ENCODE results near the gene DLG3.

The DLG3 gene

GRCh38 chrX:70411475-70411874 is 33.2 kb upstream of the DLG3 start:
- no peaks in the 10 kb centered on the region for H3K27me3 ChIP-seq (replicated peaks; ENCODE audit: control insufficient read depth, insufficient read depth, low read length)
- H3K36me3 ChIP-seq (ENCODE audit: control insufficient read depth, insufficient read depth, low read length) = no peaks in the 10 kb centered on the region
- no peak overlapping the region for H3K4me3 ChIP-seq (replicated peaks; ENCODE audit: low read depth, low read length)
- no peak for DNase-seq (ENCODE audit: extremely low read depth, insufficient read length)
- TF ChIP-seq, protein P1, sequence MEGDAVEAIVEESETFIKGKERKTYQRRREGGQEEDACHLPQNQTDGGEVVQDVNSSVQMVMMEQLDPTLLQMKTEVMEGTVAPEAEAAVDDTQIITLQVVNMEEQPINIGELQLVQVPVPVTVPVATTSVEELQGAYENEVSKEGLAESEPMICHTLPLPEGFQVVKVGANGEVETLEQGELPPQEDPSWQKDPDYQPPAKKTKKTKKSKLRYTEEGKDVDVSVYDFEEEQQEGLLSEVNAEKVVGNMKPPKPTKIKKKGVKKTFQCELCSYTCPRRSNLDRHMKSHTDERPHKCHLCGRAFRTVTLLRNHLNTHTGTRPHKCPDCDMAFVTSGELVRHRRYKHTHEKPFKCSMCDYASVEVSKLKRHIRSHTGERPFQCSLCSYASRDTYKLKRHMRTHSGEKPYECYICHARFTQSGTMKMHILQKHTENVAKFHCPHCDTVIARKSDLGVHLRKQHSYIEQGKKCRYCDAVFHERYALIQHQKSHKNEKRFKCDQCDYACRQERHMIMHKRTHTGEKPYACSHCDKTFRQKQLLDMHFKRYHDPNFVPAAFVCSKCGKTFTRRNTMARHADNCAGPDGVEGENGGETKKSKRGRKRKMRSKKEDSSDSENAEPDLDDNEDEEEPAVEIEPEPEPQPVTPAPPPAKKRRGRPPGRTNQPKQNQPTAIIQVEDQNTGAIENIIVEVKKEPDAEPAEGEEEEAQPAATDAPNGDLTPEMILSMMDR (IDR thresholded peaks at IDR 0.05; ENCODE audit: insufficient read depth, low read length, poor library complexity, severe bottlenecking) = no peak

DNA sequence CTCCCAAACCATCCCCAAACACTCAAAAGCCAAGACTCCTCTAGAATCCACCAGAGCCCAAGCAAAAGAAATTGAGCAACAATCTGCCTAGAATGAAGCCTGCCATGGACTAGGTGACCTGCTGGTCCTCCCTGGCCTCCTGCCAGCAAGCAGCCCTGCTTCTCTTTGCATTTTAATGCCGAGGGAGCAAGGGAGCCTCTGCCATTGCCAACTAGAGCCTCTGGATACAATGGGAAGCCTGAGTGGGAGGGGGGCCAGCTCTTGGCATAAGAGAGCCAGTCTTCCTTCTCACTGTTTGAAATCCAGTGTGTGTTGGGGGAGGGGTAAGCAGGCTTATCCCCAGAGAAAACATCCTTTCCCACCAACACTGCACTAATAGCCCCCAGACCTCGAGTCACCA is 23.0 kb upstream of the DLG3 start:
- H3K36me3 ChIP-seq (ENCODE audit: control insufficient read depth, insufficient read depth, low read length) = no peaks in the 10 kb centered on the region
- no peak for DNase-seq (ENCODE audit: extremely low read depth, insufficient read length)
- H3K27me3 ChIP-seq (replicated peaks; ENCODE audit: control insufficient read depth, insufficient read depth, low read length) = no peaks in the 10 kb centered on the region
- TF ChIP-seq, protein P1 (IDR thresholded peaks at IDR 0.05; ENCODE audit: insufficient read depth, low read length, poor library complexity, severe bottlenecking) = no peak
- no peak overlapping the region for H3K4me3 ChIP-seq (replicated peaks; ENCODE audit: low read depth, low read length)

DNA sequence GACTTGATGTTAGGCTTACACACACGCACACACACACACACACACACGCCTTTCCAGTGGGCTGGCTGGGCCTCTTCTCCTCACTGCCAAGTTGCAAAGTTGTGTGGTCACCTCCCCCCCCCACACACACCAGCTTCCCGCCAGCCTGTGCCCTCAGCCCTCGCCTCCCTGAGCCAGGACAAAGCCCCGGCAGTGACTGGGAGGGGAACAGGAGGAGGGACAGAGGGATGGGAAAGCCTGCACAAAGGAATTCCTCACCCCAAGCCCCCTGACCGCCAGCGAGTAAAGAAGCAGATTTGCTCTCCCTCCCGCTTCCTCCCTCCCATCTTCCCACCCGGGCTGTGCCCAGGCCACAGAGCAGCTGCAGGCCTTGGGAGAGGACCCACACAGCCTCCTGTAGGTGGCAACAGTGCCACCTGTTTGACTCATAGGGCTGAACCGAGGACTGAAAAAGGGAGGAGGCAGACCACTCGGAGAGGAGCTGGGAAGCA is 21.7 kb upstream of the DLG3 start, which contains the start of gene GDPD2:
Gene GDPD2 (plus strand): TSS at position 464 of the 491 bp plus-strand sequence. CDS start 1,671 bp downstream, outside the sequence.
- Histone ChIP-seq H3K4me3 (replicated peaks; ENCODE audit: low read depth, low read length) (no peak within 1 kb of the TSS), H3K36me3 (ENCODE audit: control insufficient read depth, insufficient read depth, low read length) (no peaks in the 10 kb centered on the region), H3K27me3 (replicated peaks; ENCODE audit: control insufficient read depth, insufficient read depth, low read length) (no peaks in the 10 kb centered on the region)
- TF ChIP-seq, protein P1 (IDR thresholded peaks at IDR 0.05; ENCODE audit: insufficient read depth, low read length, poor library complexity, severe bottlenecking) = no peak
- no peak for DNase-seq (ENCODE audit: extremely low read depth, insufficient read length)

DNA sequence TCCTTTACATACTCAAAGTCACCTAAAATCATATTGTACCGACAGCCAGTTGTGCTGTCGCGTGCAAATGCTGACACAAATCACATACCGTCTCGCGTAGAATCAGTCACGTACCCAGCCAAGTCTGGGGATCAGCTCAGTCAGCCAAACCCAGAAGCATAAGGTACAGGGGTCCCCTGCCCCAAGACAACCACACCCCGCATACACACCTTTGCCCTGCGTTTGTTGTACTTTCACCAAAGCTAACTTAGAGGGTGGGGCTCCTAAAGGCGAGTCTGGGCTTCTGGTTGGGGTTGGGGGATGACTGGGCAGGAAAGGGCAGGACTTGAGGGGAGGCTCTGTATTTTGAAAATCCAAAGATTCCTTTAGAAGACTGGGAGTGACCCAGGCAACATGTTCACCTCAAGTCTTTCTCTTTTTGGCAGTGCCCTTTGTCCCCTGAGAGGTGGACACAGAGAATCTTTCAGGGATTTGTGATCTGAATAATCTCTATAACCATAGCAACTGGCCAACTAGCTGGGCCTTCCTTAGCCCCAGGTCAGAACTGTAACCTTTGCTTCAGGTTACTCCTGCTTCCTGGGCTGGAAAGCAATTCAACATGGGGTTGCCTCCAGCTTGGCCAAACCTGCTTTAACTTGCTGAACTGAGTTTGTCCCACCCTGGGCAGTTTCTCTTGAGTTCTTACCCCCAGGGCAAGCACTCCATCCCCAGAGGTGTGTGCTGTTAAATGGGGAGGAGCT is 20.5 kb upstream of the DLG3 start:
- DNase-seq (ENCODE audit: extremely low read depth, insufficient read length) = no peak
- TF ChIP-seq, protein P1 (IDR thresholded peaks at IDR 0.05; ENCODE audit: insufficient read depth, low read length, poor library complexity, severe bottlenecking) = no peak
- no peak overlapping the region for H3K4me3 ChIP-seq (replicated peaks; ENCODE audit: low read depth, low read length)
- H3K27me3 ChIP-seq (replicated peaks; ENCODE audit: control insufficient read depth, insufficient read depth, low read length) = no peaks in the 10 kb centered on the region
- H3K36me3 ChIP-seq (ENCODE audit: control insufficient read depth, insufficient read depth, low read length) = no peaks in the 10 kb centered on the region

DNA sequence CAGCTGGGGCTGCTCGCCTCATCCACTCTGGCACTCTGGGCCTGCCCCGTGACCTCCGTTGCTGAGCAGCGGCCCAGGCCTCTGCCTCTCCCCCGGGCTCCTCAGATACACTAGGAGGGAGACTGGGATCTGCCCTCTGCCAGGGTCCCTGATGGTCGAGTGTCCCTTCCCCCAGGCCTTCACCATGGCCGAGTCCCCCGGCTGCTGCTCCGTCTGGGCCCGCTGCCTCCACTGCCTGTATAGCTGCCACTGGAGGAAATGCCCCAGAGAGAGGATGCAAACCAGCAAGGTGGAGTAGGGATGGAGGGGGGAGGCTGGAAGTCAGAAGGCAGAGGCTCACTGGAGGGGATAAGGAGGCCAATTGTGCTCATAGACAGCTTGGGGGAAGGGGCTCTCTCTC is 19.8 kb upstream of the DLG3 start:
- Histone ChIP-seq H3K4me3 (replicated peaks; ENCODE audit: low read depth, low read length) (no peak overlapping the region), H3K27me3 (replicated peaks; ENCODE audit: control insufficient read depth, insufficient read depth, low read length) (no peaks in the 10 kb centered on the region), H3K36me3 (ENCODE audit: control insufficient read depth, insufficient read depth, low read length) (no peaks in the 10 kb centered on the region)
- DNase-seq (ENCODE audit: extremely low read depth, insufficient read length) = no peak
- TF ChIP-seq, protein P1 (IDR thresholded peaks at IDR 0.05; ENCODE audit: insufficient read depth, low read length, poor library complexity, severe bottlenecking) = no peak

Data from GM06990 (cell line).